ENCODE results near the gene MTFMT. TPM values are rescaled to one million over a fixed set of nuclear protein-coding genes. Genes with fewer than 3 reads are reported as not detected.
"Not testable (repeated sequence)": the region's sequence is repeated elsewhere in the genome, so short reads cannot be mapped to it uniquely, and the experiment has no call there.

MTFMT gene
- total RNA-seq, 1 experiment from 2014 or later = 30.4 TPM

GRCh38 chr15:65038836-65039235 is 9.4 kb upstream of the MTFMT start:
- Histone ChIP-seq H3K4me3 (no peak overlapping the region), H3K27ac (no peak overlapping the region), H3K9me3 (replicated peaks) (no peaks in the 10 kb centered on the region), H3K27me3 (replicated peaks) (no peaks in the 10 kb centered on the region), H3K4me1 (replicated peaks) (peaks cover 14% of the 10 kb centered on the region), H3K36me3 (no peaks in the 10 kb centered on the region)
- DNase-seq (ENCODE audit: low read depth in 1 of 2, low spot score in 2 of 2) = no peak

- Histone ChIP-seq H3K4me3 (no peak overlapping the region), H3K9me3 (replicated peaks) (no peaks in the 10 kb centered on the region), H3K27me3 (replicated peaks) (no peaks in the 10 kb centered on the region), H3K4me1 (replicated peaks) (peaks cover 15% of the 10 kb centered on the region), H3K36me3 (no peaks in the 10 kb centered on the region), H3K27ac (no peak overlapping the region)
- no peak for DNase-seq (ENCODE audit: low read depth in 1 of 2, low spot score in 2 of 2)
Observed at GRCh38 chr15:65038428-65038827, 9.0 kb upstream of the MTFMT start.

- H3K9me3 ChIP-seq (replicated peaks) = no peaks in the 10 kb centered on the region
- H3K27me3 ChIP-seq (replicated peaks) = no peaks in the 10 kb centered on the region
- H3K4me3 ChIP-seq = no peak overlapping the region
- H3K36me3 ChIP-seq = no peaks in the 10 kb centered on the region
- peaks cover 15% of the 10 kb centered on the region for H3K4me1 ChIP-seq (replicated peaks)
- no peak for DNase-seq (ENCODE audit: low read depth in 1 of 2, low spot score in 2 of 2)
- H3K27ac ChIP-seq = no peak overlapping the region
Observed at GRCh38 chr15:65037309-65037708, 7.9 kb upstream of the MTFMT start.

GRCh38 chr15:65034719-65035118 is 5.3 kb upstream of the MTFMT start:
- Histone ChIP-seq H3K4me3 (no peak overlapping the region), H3K27ac (no peak overlapping the region), H3K36me3 (no peaks in the 10 kb centered on the region), H3K9me3 (replicated peaks) (no peaks in the 10 kb centered on the region), H3K4me1 (replicated peaks) (peaks cover 15% of the 10 kb centered on the region), H3K27me3 (replicated peaks) (no peaks in the 10 kb centered on the region)
- DNase-seq (ENCODE audit: low read depth in 1 of 2, low spot score in 2 of 2) = no peak

- H3K36me3 ChIP-seq = peaks cover 5% of the 10 kb centered on the region
- DNase-seq (ENCODE audit: low read depth in 1 of 2, low spot score in 2 of 2) = peak in 1 of 2 experiments; percentile 60
- H3K4me3 ChIP-seq = no peak overlapping the region
- peaks cover 17% of the 10 kb centered on the region for H3K4me1 ChIP-seq (replicated peaks)
- H3K27me3 ChIP-seq (replicated peaks) = no peaks in the 10 kb centered on the region
- H3K27ac ChIP-seq = peak overlapping the region; percentile 38
- H3K9me3 ChIP-seq (replicated peaks) = no peaks in the 10 kb centered on the region
Observed at GRCh38 chr15:65033659-65034269, 4.3 kb upstream of the MTFMT start.

GRCh38 chr15:65032801-65033537 is 3.5 kb upstream of the MTFMT start:
- peak; percentile 79 to 92 for DNase-seq (ENCODE audit: low read depth in 1 of 2, low spot score in 2 of 2)
- Histone ChIP-seq H3K27ac (peak overlapping the region; percentile 38), H3K27me3 (replicated peaks) (no peaks in the 10 kb centered on the region), H3K9me3 (replicated peaks) (no peaks in the 10 kb centered on the region), H3K4me3 (no peak overlapping the region), H3K36me3 (peaks cover 9% of the 10 kb centered on the region), H3K4me1 (replicated peaks) (peaks cover 25% of the 10 kb centered on the region)

- Histone ChIP-seq H3K4me3 (peak overlapping the region; percentile 84), H3K36me3 (peaks cover 29% of the 10 kb centered on the region), H3K9me3 (replicated peaks) (no peaks in the 10 kb centered on the region), H3K4me1 (replicated peaks) (peaks cover 29% of the 10 kb centered on the region), H3K27me3 (replicated peaks) (no peaks in the 10 kb centered on the region), H3K27ac (no peak overlapping the region)
- DNase-seq (ENCODE audit: low read depth in 1 of 2, low spot score in 2 of 2) = no peak
Observed at GRCh38 chr15:65029736-65030208, 333 bp upstream of the MTFMT start.

- peaks cover 40% of the 10 kb centered on the region for H3K36me3 ChIP-seq
- peak overlapping the region; percentile 84 for H3K4me3 ChIP-seq
- H3K27ac ChIP-seq = no peak overlapping the region
- no peaks in the 10 kb centered on the region for H3K9me3 ChIP-seq (replicated peaks)
- H3K27me3 ChIP-seq (replicated peaks) = no peaks in the 10 kb centered on the region
- peaks cover 23% of the 10 kb centered on the region for H3K4me1 ChIP-seq (replicated peaks)
- no peak for DNase-seq (ENCODE audit: low read depth in 1 of 2, low spot score in 2 of 2)
Observed at GRCh38 chr15:65028338-65028737, 1.1 kb downstream of the MTFMT start.

- Histone ChIP-seq H3K36me3 (peaks cover 40% of the 10 kb centered on the region), H3K9me3 (replicated peaks) (no peaks in the 10 kb centered on the region), H3K27ac (no peak overlapping the region), H3K4me1 (replicated peaks) (peaks cover 15% of the 10 kb centered on the region), H3K27me3 (replicated peaks) (no peaks in the 10 kb centered on the region), H3K4me3 (no peak overlapping the region)
- DNase-seq (ENCODE audit: low read depth in 1 of 2, low spot score in 2 of 2) = no peak
Observed at GRCh38 chr15:65027593-65027992, 1.8 kb downstream of the MTFMT start.

- Histone ChIP-seq H3K4me3 (no peak overlapping the region), H3K27me3 (replicated peaks) (no peaks in the 10 kb centered on the region), H3K4me1 (replicated peaks) (peaks cover 13% of the 10 kb centered on the region), H3K27ac (no peak overlapping the region), H3K9me3 (replicated peaks) (no peaks in the 10 kb centered on the region), H3K36me3 (peaks cover 40% of the 10 kb centered on the region)
- no peak for DNase-seq (ENCODE audit: low read depth in 1 of 2, low spot score in 2 of 2)
Observed at GRCh38 chr15:65026756-65027155, 2.7 kb downstream of the MTFMT start.

GRCh38 chr15:65021488-65021887 is 8.0 kb downstream of the MTFMT start:
- Histone ChIP-seq H3K27me3 (replicated peaks) (no peaks in the 10 kb centered on the region), H3K9me3 (replicated peaks) (no peaks in the 10 kb centered on the region), H3K27ac (no peak overlapping the region), H3K4me3 (no peak overlapping the region), H3K4me1 (replicated peaks) (no peaks in the 10 kb centered on the region), H3K36me3 (peaks cover 47% of the 10 kb centered on the region)
- no peak for DNase-seq (ENCODE audit: low read depth in 1 of 2, low spot score in 2 of 2)

GRCh38 chr15:65020419-65020818 is 9.0 kb downstream of the MTFMT start:
- H3K9me3 ChIP-seq (replicated peaks) = no peaks in the 10 kb centered on the region
- no peak for DNase-seq (ENCODE audit: low read depth in 1 of 2, low spot score in 2 of 2)
- H3K27me3 ChIP-seq (replicated peaks) = no peaks in the 10 kb centered on the region
- no peak overlapping the region for H3K4me3 ChIP-seq
- no peak overlapping the region for H3K27ac ChIP-seq
- no peaks in the 10 kb centered on the region for H3K4me1 ChIP-seq (replicated peaks)
- peaks cover 44% of the 10 kb centered on the region for H3K36me3 ChIP-seq

GRCh38 chr15:65011198-65011597 is 18.2 kb downstream of the MTFMT start:
- not testable (repeated sequence) for H3K4me3 ChIP-seq; H3K4me1 ChIP-seq (replicated peaks); H3K9me3 ChIP-seq (replicated peaks); H3K27ac ChIP-seq; H3K27me3 ChIP-seq (replicated peaks); DNase-seq (ENCODE audit: low read depth in 1 of 2, low spot score in 2 of 2)
- peaks cover 61% of the 10 kb centered on the region for H3K36me3 ChIP-seq

- Histone ChIP-seq H3K27me3 (replicated peaks) (no peaks in the 10 kb centered on the region), H3K4me3 (no peak overlapping the region), H3K27ac (no peak overlapping the region), H3K4me1 (replicated peaks) (no peaks in the 10 kb centered on the region), H3K9me3 (replicated peaks) (no peaks in the 10 kb centered on the region), H3K36me3 (peaks cover 48% of the 10 kb centered on the region)
- DNase-seq (ENCODE audit: low read depth in 1 of 2, low spot score in 2 of 2) = no peak
Observed at GRCh38 chr15:65008983-65009382, 20.5 kb downstream of the MTFMT start.
